Fibroblast of lung (primary cell): ENCODE measurements around the gene ITPR3. TPM values are rescaled to one million over a fixed set of nuclear protein-coding genes. Genes with fewer than 3 reads are reported as not detected.

Experiments
- DNase-seq, 2 donors: peaks; one replicate each; pipeline versions ENCODE4 v3.0.0 to v3.0.0-alpha.2; 2010; ENCODE audit warnings: low read depth in 2 of 2
- H2AFZ ChIP-seq: 2 replicates; pipeline ENCODE4 v1.5.1; 2012; ENCODE audit warnings: low read length, control low read depth, inconsistent platforms
- H3K27ac ChIP-seq: 2 replicates; pipeline ENCODE4 v1.5.1; 2011; ENCODE audit warnings: low read length, control low read depth; ENCODE audit not compliant: insufficient read depth
- H3K27me3 ChIP-seq: 2 replicates; pipeline ENCODE4 v1.5.1; 2011; ENCODE audit warnings: mild to moderate bottlenecking, low read length; ENCODE audit not compliant: control insufficient read depth, insufficient read depth
- H3K36me3 ChIP-seq: 2 replicates; pipeline ENCODE4 v1.5.1; 2011; ENCODE audit warnings: low read length; ENCODE audit not compliant: control insufficient read depth, insufficient read depth
- H3K4me1 ChIP-seq: 2 replicates; pipeline ENCODE4 v1.5.1; 2011; ENCODE audit warnings: low read length; ENCODE audit not compliant: control insufficient read depth, insufficient read depth; ENCODE audit errors: extremely low read depth
- H3K4me2 ChIP-seq: 2 replicates; pipeline ENCODE4 v1.5.1; 2011; ENCODE audit warnings: low read length, control low read depth; ENCODE audit not compliant: insufficient read depth; ENCODE audit errors: extremely low read depth
- H3K4me3 ChIP-seq, 4 experiments: fragments of 200-600 bp in 1 of 4; sonication (generic) in 1 of 4; replicated peaks in 1 of 4; 2 replicates each; pipeline ENCODE4 v1.5.1; 2011 to 2016; ENCODE audit warnings: low read length in 4 of 4, low read depth in 3 of 4, mild to moderate bottlenecking in 3 of 4, control low read depth in 2 of 4, inconsistent platforms in 1 of 4, mixed read lengths in 1 of 4; ENCODE audit not compliant: insufficient read depth in 1 of 4; ENCODE audit errors: control extremely low read depth in 1 of 4
- H3K79me2 ChIP-seq: 2 replicates; pipeline ENCODE4 v1.5.1; 2012; ENCODE audit warnings: mild to moderate bottlenecking, low read length, inconsistent platforms; ENCODE audit not compliant: control insufficient read depth, insufficient read depth
- H3K9ac ChIP-seq: 2 replicates; pipeline ENCODE4 v1.5.1; 2011; ENCODE audit warnings: mild to moderate bottlenecking, low read length, control low read depth; ENCODE audit not compliant: insufficient read depth
- H3K9me3 ChIP-seq: 2 replicates; pipeline ENCODE4 v1.5.1; 2012; ENCODE audit warnings: low read depth, low read length; ENCODE audit not compliant: control insufficient read depth, insufficient read depth
- H4K20me1 ChIP-seq: 2 replicates; pipeline ENCODE4 v1.5.1; 2011; ENCODE audit warnings: low read length; ENCODE audit not compliant: control insufficient read depth, insufficient read depth; ENCODE audit errors: extremely low read depth
- EZH2 ChIP-seq: IDR thresholded peaks from 2 replicates; pipeline ENCODE4 v1.5.1; 2012; ENCODE audit warnings: low read length, control low read depth, mild to moderate bottlenecking; ENCODE audit errors: missing control alignments
- polyA plus RNA-seq, 2 donors: library from polyadenylated mRNA; depleted of rRNA in 1 of 2; stranded (reverse) in 1 of 2; unstranded in 1 of 2; fragments of >200 nt; gene quantifications; 2 replicates each; pipeline ENCODE4 v1.2.1, GENCODE V29; 2011 to 2012; ENCODE audit warnings: missing spikeins in 1 of 2
- total RNA-seq: library from RNA; depleted of rRNA; stranded (reverse); fragments of >200 nt; gene quantifications from 2 replicates; pipeline ENCODE4 v1.2.1, GENCODE V29; 2014
- TF ChIP-seq, protein P1 (sequence below), 2 donors: IDR thresholded peaks in 1 of 2; conservative IDR thresholded peaks in 1 of 2; 1 replicate in 1 of 2; 2 replicates in 1 of 2; pipeline ENCODE4 v1.5.1; 2011 to 2012; ENCODE audit warnings: low read length in 2 of 2, control low read depth in 1 of 2, inconsistent platforms in 1 of 2, low read depth in 1 of 2, mild to moderate bottlenecking in 1 of 2

The ITPR3 gene
- total and polyA plus RNA-seq, 2 donors (not counting 1 experiment from before 2014, with no cell fraction given): 9.6 to 43.4 TPM

DNA sequence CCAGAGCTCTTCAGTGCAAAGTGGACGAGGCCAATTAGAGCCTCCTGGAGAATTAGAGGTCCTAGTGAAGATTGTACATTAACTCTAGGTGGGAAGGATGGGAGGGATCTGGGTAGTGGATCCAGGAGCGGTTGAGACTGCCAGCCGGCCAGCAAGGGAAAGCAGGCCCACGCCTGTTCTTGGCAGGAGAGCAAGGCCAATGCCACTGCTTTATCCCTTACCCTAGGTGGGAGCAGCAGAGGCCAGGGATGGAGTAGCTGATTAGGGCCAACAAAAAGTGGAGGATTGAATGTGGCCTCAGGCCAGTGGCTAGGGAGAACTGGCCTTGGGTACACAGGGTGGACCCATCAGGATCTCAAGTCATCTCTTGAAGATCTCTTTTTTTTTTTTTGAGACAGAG lies 3.7 kb downstream of the ITPR3 start:
- H3K79me2 ChIP-seq: peaks cover 55% of the 10 kb centered on the region
- H2AFZ ChIP-seq: no peak overlapping the region
- no peak for DNase-seq

DNA sequence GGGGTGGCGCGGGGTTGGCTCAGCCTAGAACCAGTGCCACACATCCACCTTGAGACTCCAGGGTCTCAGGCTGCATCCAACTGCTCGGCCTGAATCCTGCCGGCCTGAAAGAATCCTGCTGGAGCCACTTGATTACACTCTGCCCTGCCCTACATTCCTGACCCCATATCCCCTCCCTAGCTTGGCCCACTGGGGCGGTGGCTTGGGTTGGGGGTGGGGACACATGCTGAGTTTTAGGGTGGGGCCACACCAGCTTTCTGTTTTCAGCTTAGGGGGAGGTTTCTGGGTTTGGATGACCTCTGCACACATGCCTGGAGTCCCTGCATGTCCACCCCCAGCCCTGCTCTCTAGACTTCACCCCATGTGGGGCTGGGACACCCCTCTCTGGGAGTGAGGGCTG lies 6.8 kb downstream of the ITPR3 start:
- Histone ChIP-seq H3K9me3 (no peaks in the 10 kb centered on the region), H3K4me2 (no peak overlapping the region), H3K4me1 (peaks cover 5% of the 10 kb centered on the region), H3K36me3 (no peaks in the 10 kb centered on the region), H3K9ac (no peak overlapping the region), H3K27ac (no peak overlapping the region), H4K20me1 (no peaks in the 10 kb centered on the region), H3K4me3 (no peak overlapping the region), H2AFZ (no peak overlapping the region), H3K27me3 (no peaks in the 10 kb centered on the region), H3K79me2 (peaks cover 47% of the 10 kb centered on the region)
- no peak for DNase-seq
- TF ChIP-seq EZH2: no peak
- TF ChIP-seq, protein P1, sequence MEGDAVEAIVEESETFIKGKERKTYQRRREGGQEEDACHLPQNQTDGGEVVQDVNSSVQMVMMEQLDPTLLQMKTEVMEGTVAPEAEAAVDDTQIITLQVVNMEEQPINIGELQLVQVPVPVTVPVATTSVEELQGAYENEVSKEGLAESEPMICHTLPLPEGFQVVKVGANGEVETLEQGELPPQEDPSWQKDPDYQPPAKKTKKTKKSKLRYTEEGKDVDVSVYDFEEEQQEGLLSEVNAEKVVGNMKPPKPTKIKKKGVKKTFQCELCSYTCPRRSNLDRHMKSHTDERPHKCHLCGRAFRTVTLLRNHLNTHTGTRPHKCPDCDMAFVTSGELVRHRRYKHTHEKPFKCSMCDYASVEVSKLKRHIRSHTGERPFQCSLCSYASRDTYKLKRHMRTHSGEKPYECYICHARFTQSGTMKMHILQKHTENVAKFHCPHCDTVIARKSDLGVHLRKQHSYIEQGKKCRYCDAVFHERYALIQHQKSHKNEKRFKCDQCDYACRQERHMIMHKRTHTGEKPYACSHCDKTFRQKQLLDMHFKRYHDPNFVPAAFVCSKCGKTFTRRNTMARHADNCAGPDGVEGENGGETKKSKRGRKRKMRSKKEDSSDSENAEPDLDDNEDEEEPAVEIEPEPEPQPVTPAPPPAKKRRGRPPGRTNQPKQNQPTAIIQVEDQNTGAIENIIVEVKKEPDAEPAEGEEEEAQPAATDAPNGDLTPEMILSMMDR (conservative IDR thresholded peaks at IDR 0.05 in 1 of 2, IDR thresholded peaks at IDR 0.05 in 1 of 2; ENCODE audit: low read depth in 1 of 2, low read length in 2 of 2): no peak

More for the DNA sequence above, 3.7 kb downstream of the ITPR3 start:
- H3K4me1 ChIP-seq: peaks cover 11% of the 10 kb centered on the region
- no peaks in the 10 kb centered on the region for H3K27me3 ChIP-seq
- TF ChIP-seq, protein P1 (conservative IDR thresholded peaks at IDR 0.05 in 1 of 2, IDR thresholded peaks at IDR 0.05 in 1 of 2; ENCODE audit: low read depth in 1 of 2, low read length in 2 of 2): no peak
- H3K9me3 ChIP-seq: no peaks in the 10 kb centered on the region
- no peak overlapping the region for H3K4me2 ChIP-seq
- no peak overlapping the region for H3K9ac ChIP-seq
- H4K20me1 ChIP-seq: no peaks in the 10 kb centered on the region
- H3K4me3 ChIP-seq: no peak overlapping the region
- H3K36me3 ChIP-seq: no peaks in the 10 kb centered on the region
- H3K27ac ChIP-seq: no peak overlapping the region

DNA sequence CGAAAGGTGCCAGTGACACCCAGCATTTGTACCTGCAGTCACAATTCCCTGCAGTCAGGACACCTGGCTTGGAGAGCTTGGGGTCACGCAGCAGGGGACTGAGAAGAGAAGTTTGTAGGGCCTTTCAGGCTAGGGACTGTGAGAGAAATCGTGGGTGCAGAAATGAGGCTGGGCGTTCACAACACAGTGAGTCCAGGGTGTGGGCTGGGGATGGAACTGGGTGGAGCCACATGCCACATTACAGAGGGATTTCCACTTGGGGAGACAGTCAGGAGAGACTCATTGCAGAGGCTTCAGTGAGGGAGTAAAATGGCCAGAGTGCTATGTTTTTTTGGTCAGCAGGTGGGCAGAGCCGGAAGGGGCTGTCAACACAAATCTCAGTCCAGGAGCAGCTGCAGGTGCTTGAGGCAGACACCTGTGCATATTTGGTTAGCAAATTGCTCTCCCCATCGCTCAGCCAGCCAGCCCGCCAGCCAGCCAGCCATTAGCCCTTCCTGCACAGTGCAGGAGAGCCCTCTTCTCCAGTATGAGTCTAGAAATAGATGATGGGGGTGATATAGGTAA lies 7.4 kb downstream of the ITPR3 start:
- Histone ChIP-seq H3K4me1 (peaks cover 3% of the 10 kb centered on the region), H3K79me2 (peaks cover 45% of the 10 kb centered on the region), H3K36me3 (no peaks in the 10 kb centered on the region), H3K27ac (no peak overlapping the region), H3K4me3 (no peak overlapping the region), H2AFZ (no peak overlapping the region), H3K9ac (no peak overlapping the region), H3K4me2 (no peak overlapping the region), H3K9me3 (no peaks in the 10 kb centered on the region), H4K20me1 (no peaks in the 10 kb centered on the region), H3K27me3 (no peaks in the 10 kb centered on the region)
- TF ChIP-seq EZH2: no peak
- TF ChIP-seq, protein P1 (conservative IDR thresholded peaks at IDR 0.05 in 1 of 2, IDR thresholded peaks at IDR 0.05 in 1 of 2; ENCODE audit: low read depth in 1 of 2, low read length in 2 of 2): no peak
- DNase-seq: no peak
